ENCODE results near the gene MARVELD1. TPM values are rescaled to one million over a fixed set of nuclear protein-coding genes. Genes with fewer than 3 reads are reported as not detected.

The MARVELD1 gene
- total and polyA plus RNA-seq, 2 of the 8 experiments (the other 6 are each of a cell fraction or from before 2014, with no cell fraction given): 28.1 to 37.3 TPM

DNA sequence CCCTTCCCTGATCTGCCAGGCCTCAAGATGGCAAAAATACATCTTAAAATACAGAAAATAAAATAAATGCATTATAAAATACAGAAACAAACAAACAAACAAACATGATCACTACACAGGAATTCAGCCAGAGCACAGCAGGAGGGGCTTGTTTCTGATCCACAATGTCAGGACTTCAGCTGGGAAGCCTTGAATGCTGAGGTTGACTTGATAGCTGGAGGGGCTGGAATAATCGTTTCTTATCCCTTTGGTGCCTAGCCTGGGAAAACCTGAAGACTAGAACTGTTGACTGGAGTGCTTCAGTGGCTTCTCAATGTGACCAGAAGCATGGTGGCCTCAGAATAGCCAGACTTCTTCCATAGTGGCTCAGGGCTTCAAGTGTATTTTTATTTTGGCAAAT, 9.2 kb upstream of the MARVELD1 start:
- Histone ChIP-seq H4K5ac (ENCODE audit: insufficient read length, low read depth, low read length) (no peak overlapping the region), H4K8ac (ENCODE audit: extremely low read depth, insufficient read depth, low read length) (no peak overlapping the region), H3K9me3 (ENCODE audit: insufficient read depth in 2 of 2, low read depth in 1 of 2, low read length in 1 of 2) (no peaks in the 10 kb centered on the region), H3K18ac (ENCODE audit: extremely low read depth, low read length) (no peak overlapping the region), H3K4me3 (ENCODE audit: extremely low read depth in 1 of 4, insufficient read depth in 2 of 4, low read depth in 3 of 4, low read length in 4 of 4) (no peak overlapping the region), H3K27ac (ENCODE audit: low read depth, low read length) (no peak overlapping the region), H2BK120ac (replicated peaks; ENCODE audit: low read depth, low read length) (no peak overlapping the region), H2AFZ (ENCODE audit: low read length) (no peak overlapping the region), H3K4me2 (ENCODE audit: insufficient read depth in 1 of 2, low read depth in 2 of 2, low read length in 2 of 2) (no peak overlapping the region), H3K79me1 (ENCODE audit: low read depth, low read length) (no peaks in the 10 kb centered on the region), H3K14ac (ENCODE audit: insufficient read length) (no peak overlapping the region), H2BK20ac (ENCODE audit: low read length) (no peak overlapping the region), H3K9ac (replicated peaks in 1 of 4; ENCODE audit: extremely low read depth in 1 of 4, low read depth in 3 of 4, low read length in 3 of 4) (no peak overlapping the region), H2BK12ac (ENCODE audit: low read depth, low read length) (no peak overlapping the region), H3K4ac (replicated peaks; ENCODE audit: insufficient read length, low read depth, low read length) (no peak overlapping the region), H3K23me2 (ENCODE audit: low read depth, low read length) (no peaks in the 10 kb centered on the region), H3K56ac (replicated peaks; ENCODE audit: insufficient read length, low read depth, low read length) (no peak overlapping the region), H4K20me1 (replicated peaks in 1 of 2; ENCODE audit: control insufficient read depth in 1 of 2, insufficient read depth in 2 of 2, low read length in 2 of 2) (no peaks in the 10 kb centered on the region), H3K23ac (ENCODE audit: insufficient read length) (no peak overlapping the region), H3K79me2 (ENCODE audit: control insufficient read depth in 1 of 2, insufficient read depth in 2 of 2, low read length in 2 of 2) (no peaks in the 10 kb centered on the region), H2BK5ac (ENCODE audit: low read depth, low read length) (no peak overlapping the region), H2BK15ac (ENCODE audit: low read length) (no peak overlapping the region), H3K27me3 (replicated peaks in 1 of 4; ENCODE audit: control insufficient read depth in 3 of 4, extremely low read depth in 1 of 4, insufficient read depth in 3 of 4, low read length in 3 of 4) (no peaks in the 10 kb centered on the region), H2AK5ac (ENCODE audit: low read depth, low read length) (no peak overlapping the region), H3K4me1 (replicated peaks in 1 of 4; ENCODE audit: control insufficient read depth in 3 of 4, insufficient read depth in 4 of 4, low read length in 3 of 4) (peaks cover 0 to 4% (median 0%) of the 10 kb centered on the region in 4 experiments; a peak in 3 of 7 replicates), H4K91ac (replicated peaks; ENCODE audit: insufficient read length, low read length) (no peak overlapping the region), H3K36me3 (ENCODE audit: control insufficient read depth in 2 of 4, insufficient read depth in 4 of 4, low read length in 3 of 4) (no peaks in the 10 kb centered on the region)
- TF ChIP-seq TAF7 (optimal IDR thresholded peaks at IDR 0.05; ENCODE audit: borderline replicate concordance, low read depth, low read length): no peak
- no peak for TF ChIP-seq EZH2 (IDR thresholded peaks at IDR 0.05; ENCODE audit: low read depth, low read length, severe bottlenecking)
- FAIRE-seq (no peak), DNase-seq (ENCODE audit: low read depth in 1 of 2, low spot score in 2 of 2) (no peak)
- WGBS, 2 experiments (ENCODE audit: extremely low coverage in 1 of 2, insufficient coverage in 1 of 2, insufficient read length in 1 of 2, insufficient replicate concordance in 2 of 2, low coverage in 1 of 2, low lambda C conversion rate in 2 of 2, missing lambda C conversion rate in 1 of 2): 75% methylated on average over 1 of the region's 1 CpG; no CpG with 5 or more reads in 1 of the 2 experiments
- ChIA-PET POLR2A (ENCODE audit: partially characterized antibody) (interaction anchor here (1.4 kb wide), 1 partner anchor 17 kb away, joined by 5 read pairs; the partner anchor contains the start of gene AVPI1), CTCF (ENCODE audit: partially characterized antibody) (interaction anchor here (0.8 to 20.9 kb wide), 9 partner anchors 12 to 166 kb away, joined by 3 to 773 read pairs (median 6); partner anchors contain the start of genes AVPI1, MARVELD1 and ZFYVE27)
